HepG2 (cell line): ENCODE results near the gene SERPINE2. TPM values are rescaled to one million over a fixed set of nuclear protein-coding genes. Genes with fewer than 3 reads are reported as not detected.

Source experiments
- AGO1 ChIP-seq: fragments of 200-400 bp; formaldehyde crosslinking; IDR thresholded peaks from 2 replicates; pipeline ENCODE4 v1.6.1; 2017; ENCODE audit warnings: mild to moderate bottlenecking, low read depth, low read length, moderate library complexity; ENCODE audit not compliant: poor library complexity, severe bottlenecking
- ATF2 ChIP-seq: sonication (generic); formaldehyde crosslinking; IDR thresholded peaks from 2 replicates; pipeline ENCODE4 v1.4.0; 2020; ENCODE audit warnings: missing genetic modification reagents
- CEBPZ ChIP-seq: IDR thresholded peaks from 2 replicates; pipeline ENCODE4 v1.6.1; 2012; ENCODE audit warnings: low read length, improper control_type of control experiment
- HCFC1 ChIP-seq: fragments of 150-350 bp; IDR thresholded peaks from 2 replicates; pipeline ENCODE4 v1.6.1; 2014; ENCODE audit warnings: low read depth, low read length
- HNF1B ChIP-seq: sonication (generic); formaldehyde crosslinking; IDR thresholded peaks from 2 replicates; pipeline ENCODE4 v1.5.1; 2020; ENCODE audit warnings: mild to moderate bottlenecking, moderate library complexity, missing genetic modification reagents
- IKZF1 ChIP-seq: fragments of 450-650 bp; IDR thresholded peaks from 2 replicates; pipeline ENCODE4 v1.7.1; 2016
- TFDP2 ChIP-seq: sonication (generic); formaldehyde crosslinking; IDR thresholded peaks from 2 replicates; pipeline ENCODE4 v1.4.0; 2020; ENCODE audit warnings: missing genetic modification reagents
- ZNF24 ChIP-seq: fragments of 450-650 bp; IDR thresholded peaks from 2 replicates; pipeline ENCODE4 v1.6.1; 2017; ENCODE audit warnings: antibody characterized with exemption, mild to moderate bottlenecking
- ZNF260 ChIP-seq: sonication (generic); formaldehyde crosslinking; IDR thresholded peaks from 2 replicates; pipeline ENCODE4 v1.4.0; 2020; ENCODE audit warnings: missing genetic modification reagents, low read depth, mild to moderate bottlenecking, borderline replicate concordance
- ZNF513 ChIP-seq: sonication (generic); formaldehyde crosslinking; conservative IDR thresholded peaks from 2 replicates; pipeline ENCODE4 v1.5.0; 2020; ENCODE audit warnings: missing genetic modification reagents
- ZNF713 ChIP-seq: sonication (generic); formaldehyde crosslinking; IDR thresholded peaks from 2 replicates; pipeline ENCODE4 v1.4.0; 2020; ENCODE audit warnings: mild to moderate bottlenecking, missing genetic modification reagents
- ZSCAN30 ChIP-seq: sonication (generic); formaldehyde crosslinking; IDR thresholded peaks from 2 replicates; pipeline ENCODE4 v1.5.0; 2020; ENCODE audit warnings: mild to moderate bottlenecking, missing genetic modification reagents
- polyA plus RNA-seq, 8 experiments: library from polyadenylated mRNA; depleted of rRNA in 3 of 8; stranded (reverse) in 7 of 8; unstranded in 1 of 8; fragments of >200 nt; fragmentation: Illumina TruSeq in 4 of 8; extraction: Trizol in 4 of 8; gene quantifications; 2 replicates each; pipeline versions ENCODE4 v1.2.1 to v1.2.3, GENCODE V29; 2011 to 2016; ENCODE audit warnings: low read depth in 4 of 8, missing spikeins in 1 of 8, mixed read lengths in 1 of 8; ENCODE audit not compliant: insufficient read depth in 1 of 8
- total RNA-seq, 5 experiments: library from RNA; depleted of rRNA; stranded (reverse); fragments of >200 nt; fragmentation: Illumina TruSeq; extraction: Trizol; gene quantifications; 2 replicates each; pipeline ENCODE4 v1.2.3, GENCODE V29; 2016; ENCODE audit warnings: low read depth in 1 of 5

Gene SERPINE2
- total and polyA plus RNA-seq, 2 of the 13 experiments (the other 11 are each of a cell fraction or from before 2014, with no cell fraction given), result 7.9 to 18.1 TPM

GRCh38 chr2:223944703-223945531 is 94.2 kb downstream of the SERPINE2 start, which contains the start of gene WDFY1 (continued):
- TF ChIP-seq ZNF260, result no peak
- peak; percentile 90 for TF ChIP-seq TFDP2 (CRISPR knock-in tag)
- TF ChIP-seq ZNF24, result 0 out of 2 replicates have a peak, but pooled peaks have one; percentile 10
- no peak for TF ChIP-seq CEBPZ
- no peak; the same call in 1 of the 2 replicates for TF ChIP-seq HCFC1
- TF ChIP-seq IKZF1, result no peak
- no peak for TF ChIP-seq ZNF513 (CRISPR knock-in tag)
- 0 out of 2 replicates have a peak, but pooled peaks have one; percentile 82 for TF ChIP-seq ZNF713 (CRISPR knock-in tag)
- peak; percentile 88 for TF ChIP-seq ATF2 (CRISPR knock-in tag)
- peak; percentile 79; the same call in 1 of the 2 replicates for TF ChIP-seq ZSCAN30
- TF ChIP-seq HNF1B (CRISPR knock-in tag), result peak; percentile 92; the same call in 1 of the 2 replicates
- TF ChIP-seq AGO1, result no peak
